Neural cell (in vitro differentiated cells): ENCODE measurements around the gene ETV3L. TPM values are rescaled to one million over a fixed set of nuclear protein-coding genes. Genes with fewer than 3 reads are reported as not detected.

Experiments
- H2AFZ ChIP-seq: fragments of 200-600, 300-800 bp; sonication (generic), shearing (Covaris generic); 2 replicates; pipeline ENCODE4 v1.6.0; 2014; ENCODE audit warnings: low read depth, mild to moderate bottlenecking, antibody characterized with exemption, low read length, moderate library complexity
- H3F3A ChIP-seq: fragments of 200-600 bp; shearing (Covaris generic); 2 replicates; pipeline ENCODE4 v1.6.1; 2016; ENCODE audit warnings: mild to moderate bottlenecking, moderate library complexity, mixed read lengths, antibody characterized with exemption, low read length; ENCODE audit not compliant: insufficient read depth, poor library complexity, severe bottlenecking
- H3K27ac ChIP-seq: fragments of 200-600, 300-800 bp; sonication (generic), shearing (Covaris generic); 2 replicates; pipeline ENCODE4 v1.5.1; 2014; ENCODE audit warnings: mild to moderate bottlenecking, low read length, moderate library complexity
- H3K27me3 ChIP-seq: fragments of 300-800, 200-600 bp; sonication (generic), shearing (Covaris generic); 2 replicates; pipeline ENCODE4 v1.6.0; 2014; ENCODE audit warnings: mild to moderate bottlenecking, low read depth, low read length, moderate library complexity; ENCODE audit not compliant: insufficient read depth
- H3K36me3 ChIP-seq: fragments of 300-800, 200-600 bp; sonication (generic), shearing (Covaris generic); 2 replicates; pipeline ENCODE4 v1.5.1; 2014; ENCODE audit warnings: mild to moderate bottlenecking, antibody characterized with exemption, low read length, moderate library complexity; ENCODE audit not compliant: insufficient read depth
- H3K4me2 ChIP-seq: fragments of 300-800, 200-600 bp; sonication (generic), shearing (Covaris generic); 2 replicates; pipeline ENCODE4 v1.6.0; 2014; ENCODE audit warnings: mild to moderate bottlenecking, low read length
- H3K4me3 ChIP-seq: fragments of 300-800, 200-600 bp; sonication (generic), shearing (Covaris generic); 2 replicates; pipeline ENCODE4 v1.5.1; 2014; ENCODE audit warnings: mild to moderate bottlenecking, low read length, moderate library complexity
- H3K79me2 ChIP-seq: fragments of 200-600 bp; shearing (Covaris generic); replicated peaks from 2 replicates; pipeline ENCODE4 v1.6.0; 2014; ENCODE audit warnings: mild to moderate bottlenecking, low read length, moderate library complexity; ENCODE audit not compliant: insufficient read depth
- H3K9ac ChIP-seq: fragments of 300-800, 200-600 bp; sonication (generic), shearing (Covaris generic); 2 replicates; pipeline ENCODE4 v1.6.1; 2016; ENCODE audit warnings: mild to moderate bottlenecking, low read length, mixed read lengths
- H3K9me2 ChIP-seq: fragments of 200-600 bp; shearing (Covaris generic); 2 replicates; pipeline ENCODE4 v1.6.1; 2016; ENCODE audit warnings: mild to moderate bottlenecking, low read length, mixed read lengths; ENCODE audit not compliant: insufficient read depth
- H3K9me3 ChIP-seq: fragments of 200-600, 300-800 bp; sonication (generic), shearing (Covaris generic); 2 replicates; pipeline ENCODE4 v1.6.1; 2016; ENCODE audit warnings: mild to moderate bottlenecking, mixed run types, low read length, moderate library complexity, mixed read lengths
- H4K20me1 ChIP-seq: fragments of 200-600 bp; shearing (Covaris generic); 2 replicates; pipeline ENCODE4 v1.6.1; 2016; ENCODE audit warnings: mild to moderate bottlenecking, mixed run types; ENCODE audit not compliant: insufficient read depth
- EP300 ChIP-seq: fragments of 450-650 bp; conservative IDR thresholded peaks from 2 replicates; pipeline ENCODE4 v1.6.1; 2014; ENCODE audit warnings: antibody characterized with exemption, mild to moderate bottlenecking, moderate library complexity; ENCODE audit not compliant: poor library complexity, severe bottlenecking
- EZH2 ChIP-seq: fragments of 200-600, 300-800 bp; shearing (Covaris generic), sonication (generic); IDR thresholded peaks from 2 replicates; pipeline ENCODE4 v1.6.1; 2014; ENCODE audit warnings: antibody characterized with exemption, low read length, borderline replicate concordance, mild to moderate bottlenecking; ENCODE audit not compliant: insufficient read depth, poor library complexity, severe bottlenecking
- RAD21 ChIP-seq: fragments of 450-650 bp; conservative IDR thresholded peaks from 2 replicates; pipeline ENCODE4 v1.6.1; 2014; ENCODE audit warnings: antibody characterized with exemption, mild to moderate bottlenecking, moderate library complexity
- SMC3 ChIP-seq: fragments of 450-650 bp; conservative IDR thresholded peaks from 2 replicates; pipeline ENCODE4 v1.6.1; 2014; ENCODE audit warnings: antibody characterized with exemption, mild to moderate bottlenecking, moderate library complexity; ENCODE audit not compliant: poor library complexity
- TAF1 ChIP-seq: IDR thresholded peaks from 2 replicates; pipeline ENCODE4 v1.6.1; 2012; ENCODE audit warnings: low read depth
- polyA plus RNA-seq: library from polyadenylated mRNA; depleted of rRNA; stranded (reverse); fragments of >200 nt; gene quantifications from 2 replicates; pipeline ENCODE4 v1.2.3, GENCODE V29; 2014
- TF ChIP-seq, protein P1 (sequence below): fragments of 450-650 bp; IDR thresholded peaks from 2 replicates; pipeline ENCODE4 v1.5.1; 2014; ENCODE audit warnings: antibody characterized with exemption, mild to moderate bottlenecking, moderate library complexity; ENCODE audit not compliant: poor library complexity, severe bottlenecking
- TF ChIP-seq, protein P2 (sequence below): IDR thresholded peaks from 2 replicates; pipeline ENCODE4 v1.6.1; 2012; ENCODE audit warnings: borderline replicate concordance

The ETV3L gene
- polyA plus RNA-seq, 1 donor from 2014 or later, result not detected

DNA sequence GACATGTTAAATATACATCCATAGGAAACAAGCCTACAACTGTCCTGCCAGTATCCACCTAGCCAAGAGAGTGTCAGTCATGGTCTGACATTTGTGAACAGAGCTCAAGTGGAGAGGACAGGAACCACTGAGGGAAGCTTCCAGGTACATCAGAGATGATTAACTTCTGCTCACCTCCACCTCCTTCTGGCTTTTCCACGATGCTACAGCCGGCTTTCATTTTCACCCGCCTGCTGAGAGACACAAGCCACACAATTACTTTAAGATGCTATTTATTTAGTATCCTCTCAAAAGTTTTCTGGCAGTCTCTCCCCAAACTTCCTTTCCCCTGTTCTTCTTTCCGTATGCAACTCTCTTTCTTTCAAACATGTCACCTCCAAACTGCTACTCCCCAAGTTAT, 36.5 kb upstream of the ETV3L start:
- no peaks in the 10 kb centered on the region for H3K9me3 ChIP-seq
- H3K4me2 ChIP-seq, result peak overlapping the region; percentile 99
- H3F3A ChIP-seq, result no peaks in the 10 kb centered on the region
- H3K79me2 ChIP-seq, result peaks cover 17% of the 10 kb centered on the region
- H3K9ac ChIP-seq, result peak overlapping the region; percentile 95
- H4K20me1 ChIP-seq, result peaks cover 3% of the 10 kb centered on the region
- no peaks in the 10 kb centered on the region for H3K27me3 ChIP-seq
- H3K4me3 ChIP-seq, result peak overlapping the region; percentile 92
- H3K36me3 ChIP-seq, result peaks cover 4% of the 10 kb centered on the region
- TF ChIP-seq TAF1, result no peak
- TF ChIP-seq, protein P1, sequence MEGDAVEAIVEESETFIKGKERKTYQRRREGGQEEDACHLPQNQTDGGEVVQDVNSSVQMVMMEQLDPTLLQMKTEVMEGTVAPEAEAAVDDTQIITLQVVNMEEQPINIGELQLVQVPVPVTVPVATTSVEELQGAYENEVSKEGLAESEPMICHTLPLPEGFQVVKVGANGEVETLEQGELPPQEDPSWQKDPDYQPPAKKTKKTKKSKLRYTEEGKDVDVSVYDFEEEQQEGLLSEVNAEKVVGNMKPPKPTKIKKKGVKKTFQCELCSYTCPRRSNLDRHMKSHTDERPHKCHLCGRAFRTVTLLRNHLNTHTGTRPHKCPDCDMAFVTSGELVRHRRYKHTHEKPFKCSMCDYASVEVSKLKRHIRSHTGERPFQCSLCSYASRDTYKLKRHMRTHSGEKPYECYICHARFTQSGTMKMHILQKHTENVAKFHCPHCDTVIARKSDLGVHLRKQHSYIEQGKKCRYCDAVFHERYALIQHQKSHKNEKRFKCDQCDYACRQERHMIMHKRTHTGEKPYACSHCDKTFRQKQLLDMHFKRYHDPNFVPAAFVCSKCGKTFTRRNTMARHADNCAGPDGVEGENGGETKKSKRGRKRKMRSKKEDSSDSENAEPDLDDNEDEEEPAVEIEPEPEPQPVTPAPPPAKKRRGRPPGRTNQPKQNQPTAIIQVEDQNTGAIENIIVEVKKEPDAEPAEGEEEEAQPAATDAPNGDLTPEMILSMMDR, result peak; percentile 32
- H2AFZ ChIP-seq, result no peak overlapping the region
- no peak overlapping the region for H3K27ac ChIP-seq
- H3K9me2 ChIP-seq, result no peaks in the 10 kb centered on the region

DNA sequence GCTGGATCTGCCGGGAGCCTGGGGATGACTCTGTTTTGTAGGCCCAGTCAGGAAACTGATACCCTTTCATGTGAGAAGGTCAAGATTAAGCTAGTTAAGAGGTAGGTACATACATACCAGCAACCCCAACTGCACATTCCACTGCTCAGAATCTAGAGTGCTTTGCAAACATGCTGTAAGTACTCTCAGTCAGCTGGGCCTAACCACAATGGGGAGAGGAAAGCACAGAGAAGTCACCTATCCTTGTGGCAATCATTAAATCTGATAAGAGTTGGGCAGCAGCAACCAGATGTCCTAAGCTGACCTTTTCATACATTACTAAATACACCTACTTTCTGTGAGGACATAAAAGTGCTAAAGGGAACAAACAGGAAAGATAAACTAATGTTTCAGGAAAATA, 36.0 kb upstream of the ETV3L start:
- H3K4me2 ChIP-seq, result no peak overlapping the region
- peaks cover 3% of the 10 kb centered on the region for H4K20me1 ChIP-seq
- H3K79me2 ChIP-seq, result peaks cover 17% of the 10 kb centered on the region
- H3K27me3 ChIP-seq, result no peaks in the 10 kb centered on the region
- H2AFZ ChIP-seq, result no peak overlapping the region
- no peak for TF ChIP-seq TAF1
- no peaks in the 10 kb centered on the region for H3K9me2 ChIP-seq
- no peaks in the 10 kb centered on the region for H3F3A ChIP-seq
- no peak overlapping the region for H3K27ac ChIP-seq
- H3K9me3 ChIP-seq, result no peaks in the 10 kb centered on the region
- peaks cover 6% of the 10 kb centered on the region for H3K36me3 ChIP-seq
- H3K9ac ChIP-seq, result no peak overlapping the region
- H3K4me3 ChIP-seq, result peak overlapping the region; percentile 92

DNA sequence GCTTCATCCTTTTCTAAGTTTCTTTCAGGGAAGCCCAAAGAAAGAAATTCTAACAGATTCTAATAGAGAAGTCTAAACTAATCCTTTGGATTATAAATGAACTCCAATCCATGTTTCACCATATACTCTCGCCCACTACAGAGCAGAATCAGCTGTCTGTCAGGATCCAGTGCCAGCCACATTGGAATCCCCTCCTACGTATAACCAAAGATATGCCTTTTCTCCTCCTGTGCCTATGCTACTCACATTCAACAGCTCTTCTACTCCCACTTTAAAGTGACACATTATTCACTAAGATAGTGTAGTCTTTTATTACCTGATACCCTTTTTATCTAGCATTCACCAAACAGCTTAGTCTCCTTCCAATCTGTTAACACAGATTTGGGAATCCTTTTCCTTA, 35.5 kb upstream of the ETV3L start:
- no peaks in the 10 kb centered on the region for H3K9me2 ChIP-seq
- H3F3A ChIP-seq, result no peaks in the 10 kb centered on the region
- H3K9me3 ChIP-seq, result no peaks in the 10 kb centered on the region
- H3K79me2 ChIP-seq, result peaks cover 17% of the 10 kb centered on the region
- no peak overlapping the region for H3K4me3 ChIP-seq
- H3K4me2 ChIP-seq, result no peak overlapping the region
- no peak overlapping the region for H2AFZ ChIP-seq
- TF ChIP-seq TAF1, result no peak
- TF ChIP-seq EZH2, result no peak
- TF ChIP-seq, protein P1, result no peak
- TF ChIP-seq, protein P2, sequence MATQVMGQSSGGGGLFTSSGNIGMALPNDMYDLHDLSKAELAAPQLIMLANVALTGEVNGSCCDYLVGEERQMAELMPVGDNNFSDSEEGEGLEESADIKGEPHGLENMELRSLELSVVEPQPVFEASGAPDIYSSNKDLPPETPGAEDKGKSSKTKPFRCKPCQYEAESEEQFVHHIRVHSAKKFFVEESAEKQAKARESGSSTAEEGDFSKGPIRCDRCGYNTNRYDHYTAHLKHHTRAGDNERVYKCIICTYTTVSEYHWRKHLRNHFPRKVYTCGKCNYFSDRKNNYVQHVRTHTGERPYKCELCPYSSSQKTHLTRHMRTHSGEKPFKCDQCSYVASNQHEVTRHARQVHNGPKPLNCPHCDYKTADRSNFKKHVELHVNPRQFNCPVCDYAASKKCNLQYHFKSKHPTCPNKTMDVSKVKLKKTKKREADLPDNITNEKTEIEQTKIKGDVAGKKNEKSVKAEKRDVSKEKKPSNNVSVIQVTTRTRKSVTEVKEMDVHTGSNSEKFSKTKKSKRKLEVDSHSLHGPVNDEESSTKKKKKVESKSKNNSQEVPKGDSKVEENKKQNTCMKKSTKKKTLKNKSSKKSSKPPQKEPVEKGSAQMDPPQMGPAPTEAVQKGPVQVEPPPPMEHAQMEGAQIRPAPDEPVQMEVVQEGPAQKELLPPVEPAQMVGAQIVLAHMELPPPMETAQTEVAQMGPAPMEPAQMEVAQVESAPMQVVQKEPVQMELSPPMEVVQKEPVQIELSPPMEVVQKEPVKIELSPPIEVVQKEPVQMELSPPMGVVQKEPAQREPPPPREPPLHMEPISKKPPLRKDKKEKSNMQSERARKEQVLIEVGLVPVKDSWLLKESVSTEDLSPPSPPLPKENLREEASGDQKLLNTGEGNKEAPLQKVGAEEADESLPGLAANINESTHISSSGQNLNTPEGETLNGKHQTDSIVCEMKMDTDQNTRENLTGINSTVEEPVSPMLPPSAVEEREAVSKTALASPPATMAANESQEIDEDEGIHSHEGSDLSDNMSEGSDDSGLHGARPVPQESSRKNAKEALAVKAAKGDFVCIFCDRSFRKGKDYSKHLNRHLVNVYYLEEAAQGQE, result no peak
- TF ChIP-seq SMC3, result no peak
- TF ChIP-seq EP300, result no peak
- no peak for TF ChIP-seq RAD21
- peaks cover 3% of the 10 kb centered on the region for H4K20me1 ChIP-seq
- H3K9ac ChIP-seq, result no peak overlapping the region
- no peaks in the 10 kb centered on the region for H3K27me3 ChIP-seq
- H3K36me3 ChIP-seq, result peaks cover 11% of the 10 kb centered on the region
- H3K27ac ChIP-seq, result no peak overlapping the region
